Measurements from ENCODE around the gene FMN2.

FMN2 gene

GRCh38 chr1:240484804-240485443 is 393.2 kb downstream of the FMN2 start (continued):
- TF ChIP-seq ZNF266 (tag by site-specific recombination; IDR thresholded peaks at IDR 0.05; ENCODE audit: low read depth) (no peak), ZNF623 (tag by site-specific recombination; IDR thresholded peaks at IDR 0.05) (no peak), PBX3 (CRISPR knock-in tag; IDR thresholded peaks at IDR 0.05) (no peak), TCF7L2 (IDR thresholded peaks at IDR 0.05; ENCODE audit: borderline replicate concordance, low read depth, low read length) (peak; percentile 43; the same call in 1 of the 2 replicates), TRIM28 (IDR thresholded peaks at IDR 0.05; ENCODE audit: borderline replicate concordance, low read length) (peak; percentile 16; the same call in 1 of the 2 replicates), ZNF596 (tag by site-specific recombination; IDR thresholded peaks at IDR 0.05) (peak; percentile 67; the same call in 1 of the 2 replicates), KLF7 (tag by site-specific recombination; IDR thresholded peaks at IDR 0.05; ENCODE audit: borderline replicate concordance) (no peak), ZBTB49 (tag by site-specific recombination; IDR thresholded peaks at IDR 0.05; ENCODE audit: low read depth) (no peak), ZBTB10 (tag by site-specific recombination; IDR thresholded peaks at IDR 0.05) (no peak), YY2 (tag by site-specific recombination; IDR thresholded peaks at IDR 0.05) (no peak)

GRCh38 chr1:240486611-240487010 is 394.9 kb downstream of the FMN2 start:
- Histone ChIP-seq H3K4me3 (ENCODE audit: low read depth, low read length) (no peak overlapping the region), H3K4me1 (ENCODE audit: control insufficient read depth, insufficient read depth, low read length) (peaks cover 15% of the 10 kb centered on the region), H3K27ac (ENCODE audit: extremely low read depth, low read depth, low read length) (no peak overlapping the region), H3K36me3 (ENCODE audit: control insufficient read depth in 2 of 2, insufficient read depth in 1 of 2, low read length in 2 of 2) (no peaks in the 10 kb centered on the region), H3K9me3 (ENCODE audit: control insufficient read depth, insufficient read depth, low read depth, low read length) (no peaks in the 10 kb centered on the region)
- ChIA-PET POLR2A (no interaction called here), CTCF (interaction anchor here (0.6 to 2.7 kb wide), 6 partner anchors 16 to 447 kb away, joined by 3 to 8 read pairs (median 3); no protein-coding TSS in a partner anchor)
- TF ChIP-seq KLF8 (tag by site-specific recombination; IDR thresholded peaks at IDR 0.05) (no peak), ZNF133 (tag by site-specific recombination; IDR thresholded peaks at IDR 0.05) (no peak), ZNF292 (tag by site-specific recombination; IDR thresholded peaks at IDR 0.05; ENCODE audit: borderline replicate concordance, low read depth) (no peak)

- peaks cover 15% of the 10 kb centered on the region for H3K4me1 ChIP-seq (ENCODE audit: control insufficient read depth, insufficient read depth, low read length)
- H3K4me3 ChIP-seq (ENCODE audit: low read depth, low read length): no peak overlapping the region
- H3K36me3 ChIP-seq (ENCODE audit: control insufficient read depth in 2 of 2, insufficient read depth in 1 of 2, low read length in 2 of 2): no peaks in the 10 kb centered on the region
- no peak overlapping the region for H3K27ac ChIP-seq (ENCODE audit: extremely low read depth, low read depth, low read length)
- ChIA-PET POLR2A (interaction anchor here (0.7 kb wide), 1 partner anchor 42 kb away, joined by 4 read pairs; no protein-coding TSS in a partner anchor), CTCF (interaction anchor here (0.6 to 2.7 kb wide), 10 partner anchors 12 to 855 kb away, joined by 3 to 8 read pairs (median 3); no protein-coding TSS in a partner anchor)
- TF ChIP-seq ZSCAN18 (tag by site-specific recombination; IDR thresholded peaks at IDR 0.05): no peak
- no peaks in the 10 kb centered on the region for H3K9me3 ChIP-seq (ENCODE audit: control insufficient read depth, insufficient read depth, low read depth, low read length)
Observed at GRCh38 chr1:240487493-240487892, 395.8 kb downstream of the FMN2 start.
